Hematopoietic multipotent progenitor cell treated with erythropoietin and hydrocortisone succinate and interleukin-3 and kit ligand, for 15 days (in vitro differentiated cells): Measurements from ENCODE around the gene ALDOB.

Experiments
- DNase-seq: peaks from one replicate; pipeline ENCODE4 v3.0.0-alpha.2; 2015; ENCODE audit warnings: low spot score

The ALDOB gene

DNA sequence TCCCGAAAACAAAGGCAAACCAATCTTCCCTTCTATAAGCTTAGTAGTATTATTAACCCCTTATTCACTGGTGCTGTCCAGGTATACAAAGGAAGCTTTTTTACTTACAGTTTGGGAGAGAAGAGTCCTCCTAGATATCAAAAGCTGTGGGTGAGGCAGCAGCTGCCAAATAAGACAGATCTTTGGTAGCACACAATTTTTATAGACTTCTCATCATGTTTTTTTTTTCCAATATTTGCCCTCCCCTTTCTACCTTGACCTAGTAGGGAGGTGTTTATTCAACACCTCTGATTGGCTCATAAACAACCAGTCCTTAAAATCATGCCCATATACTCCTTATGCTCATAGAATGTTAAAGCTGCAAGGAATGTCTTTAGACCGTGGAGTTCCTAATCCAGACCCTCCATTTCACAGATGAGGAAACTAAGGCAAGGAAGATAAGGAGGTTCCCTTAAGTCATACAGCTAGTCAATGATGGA, at the start of gene ALDOB:
Gene ALDOB, minus strand, starts transcription at position 174 of the 479 bp plus-strand sequence. CDS start 4,887 bp downstream, outside the sequence.
- no peak for DNase-seq

DNA sequence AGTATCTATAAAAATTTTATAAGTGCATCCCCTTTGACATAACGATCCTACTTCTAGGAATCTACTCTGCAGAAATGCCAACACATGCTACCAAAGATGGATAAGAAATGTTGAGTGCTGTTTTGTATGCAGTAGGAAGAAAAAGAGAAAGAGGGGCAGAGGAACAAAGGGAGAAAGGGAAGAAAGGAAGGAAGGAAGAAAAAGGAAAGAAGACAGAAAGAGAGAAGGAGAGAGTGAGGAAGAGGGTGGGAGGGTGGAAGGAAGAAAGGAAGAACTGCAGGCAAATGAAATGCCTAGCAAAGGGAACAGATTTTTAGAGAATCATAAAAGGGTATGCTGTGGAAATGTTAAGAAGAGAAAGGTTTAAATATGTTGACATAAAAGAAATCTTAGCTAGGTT, 48.5 kb upstream of the ALDOB start:
- no peak for DNase-seq

DNA sequence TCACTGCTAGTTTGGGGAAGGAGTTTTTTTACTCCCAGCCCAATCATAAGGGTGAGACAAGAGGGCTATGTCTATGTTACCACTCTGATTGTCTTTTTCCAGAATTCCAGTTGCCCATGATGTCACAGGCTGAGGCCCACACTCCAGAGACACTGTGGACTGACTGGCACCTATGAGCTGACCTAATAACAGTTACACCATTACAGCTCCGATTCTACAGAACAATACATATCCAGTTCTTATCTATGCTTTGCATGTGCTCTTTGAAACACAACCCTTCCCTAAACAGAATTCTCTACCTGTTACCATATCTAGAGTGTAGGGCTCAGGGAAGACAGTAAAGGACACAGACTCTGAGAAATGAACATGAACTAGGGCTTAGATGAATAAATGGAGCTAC, 45.7 kb upstream of the ALDOB start:
- no peak for DNase-seq

DNA sequence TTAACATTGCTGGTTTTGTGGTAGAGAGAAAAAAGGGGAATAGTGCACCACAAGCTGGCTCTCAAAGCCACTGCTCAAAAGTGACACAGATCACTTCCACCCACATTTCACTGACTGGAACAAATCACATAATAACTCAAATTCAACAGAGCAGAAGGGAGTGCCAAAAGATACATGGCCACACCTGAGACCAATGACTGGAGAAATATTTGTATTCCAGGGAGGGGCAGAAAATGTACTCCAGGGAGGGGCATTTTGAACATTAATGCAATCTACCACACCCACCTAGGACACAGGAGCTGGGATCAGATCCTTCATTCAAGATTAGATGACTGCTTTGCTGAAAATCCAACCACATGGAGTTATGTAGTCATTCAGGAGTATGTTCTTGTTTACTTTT, 44.8 kb upstream of the ALDOB start:
- DNase-seq = no peak

DNA sequence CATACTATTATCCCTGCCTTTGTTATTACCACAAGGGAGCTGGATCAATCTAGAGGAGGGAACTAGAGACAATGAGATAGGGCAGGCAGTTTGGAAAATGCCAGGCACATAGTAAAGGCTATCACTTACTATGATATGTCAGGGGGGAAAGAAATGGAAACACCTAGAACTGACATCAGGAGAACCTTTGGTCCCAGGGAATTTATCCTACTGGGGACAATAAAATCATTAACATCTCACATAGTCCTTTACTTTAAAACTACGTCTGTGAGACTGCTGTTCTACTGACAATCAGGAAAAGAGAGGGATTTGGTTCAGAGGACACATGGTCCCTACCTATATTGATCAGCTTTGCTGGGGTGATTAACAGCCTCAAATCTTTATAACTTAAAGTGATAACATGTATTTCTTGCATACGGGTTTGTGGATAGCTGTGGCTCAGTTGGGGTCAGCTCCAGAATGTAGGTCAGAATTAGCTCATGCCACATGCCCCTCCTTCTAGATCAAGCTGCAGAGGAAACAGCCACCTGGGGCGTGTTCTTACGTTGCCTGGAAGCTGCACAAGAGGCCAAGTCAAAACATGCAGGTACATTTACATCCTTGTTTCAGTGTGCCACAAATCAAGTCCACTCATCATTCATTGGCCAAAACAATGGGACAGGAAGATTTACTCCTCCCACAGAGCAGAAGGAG, 43.9 kb upstream of the ALDOB start:
- no peak for DNase-seq

DNA sequence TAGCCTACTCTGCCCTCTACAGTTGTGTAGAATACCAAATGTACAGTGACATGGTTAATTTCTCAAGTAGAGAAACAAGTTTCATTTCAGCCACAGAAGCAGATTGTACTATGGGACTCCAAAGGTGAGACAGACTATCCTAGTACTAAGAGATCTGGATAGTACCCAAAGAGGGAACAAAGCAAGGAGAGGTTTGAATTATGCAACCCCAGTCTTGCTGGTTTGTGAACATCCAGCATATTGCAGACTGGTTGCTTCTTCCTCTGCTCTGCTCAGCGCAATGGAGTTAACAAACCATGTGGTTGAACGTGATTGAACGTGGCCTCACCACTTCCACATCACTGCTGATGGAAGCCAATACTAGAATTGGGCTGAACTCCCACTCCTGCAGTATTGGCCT, 43.3 kb upstream of the ALDOB start:
- DNase-seq = no peak

DNA sequence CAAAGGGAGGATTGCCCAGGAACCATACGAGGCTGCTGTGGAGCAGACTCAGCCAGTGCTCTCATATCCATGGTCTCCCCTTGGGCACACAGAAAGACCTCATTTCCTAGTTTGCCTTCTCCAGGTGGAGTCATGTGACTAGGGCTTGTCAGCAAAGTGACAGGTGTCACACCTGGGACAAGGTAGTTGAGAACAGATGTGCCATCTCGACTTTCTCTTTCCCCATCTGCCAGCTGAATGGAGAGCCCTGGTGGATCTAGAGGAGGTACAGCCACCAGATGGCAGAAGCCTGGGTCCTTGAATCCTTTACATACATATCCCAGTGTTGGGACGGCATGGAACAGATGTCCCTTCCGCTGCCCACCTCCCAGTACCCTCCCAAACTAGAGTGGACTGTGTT, 42.9 kb upstream of the ALDOB start:
- no peak for DNase-seq

DNA sequence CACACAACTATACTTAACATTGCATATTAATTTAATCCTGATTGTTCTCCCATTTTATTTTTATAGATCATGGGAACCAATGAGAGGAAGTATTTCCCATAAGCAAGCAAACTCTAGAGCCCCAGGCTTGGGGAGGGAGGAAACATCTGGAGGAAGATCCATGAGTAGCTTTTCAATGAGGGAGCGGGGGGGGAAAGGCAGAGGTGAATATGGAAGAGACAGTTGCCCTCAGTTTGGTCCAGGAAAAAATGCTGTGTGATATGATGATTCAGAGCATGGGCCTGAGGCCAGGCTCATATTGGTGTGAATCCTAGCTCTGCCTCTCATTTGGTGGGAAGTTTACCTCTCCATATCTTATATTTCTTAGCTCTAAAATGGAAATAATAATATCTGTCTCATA, 42.2 kb upstream of the ALDOB start:
- DNase-seq = no peak

DNA sequence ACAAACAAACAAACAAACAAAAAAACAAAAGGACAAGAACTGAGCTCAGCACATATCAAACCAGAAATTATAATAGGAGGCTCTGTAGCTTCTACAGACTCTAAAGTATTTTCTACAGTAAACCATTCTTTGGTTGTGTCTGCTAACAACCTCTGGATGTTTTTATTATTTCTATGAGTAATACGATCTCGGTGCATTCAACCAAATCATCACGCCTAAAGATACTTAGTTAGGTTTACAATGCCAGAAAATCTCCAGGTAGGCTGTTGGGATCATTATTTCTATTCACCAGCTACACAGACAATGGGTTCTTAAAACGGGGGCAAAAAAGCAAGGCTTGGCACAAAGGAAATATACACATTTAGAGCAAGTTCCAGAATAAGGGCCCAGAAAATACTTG, 41.6 kb upstream of the ALDOB start:
- no peak for DNase-seq

DNA sequence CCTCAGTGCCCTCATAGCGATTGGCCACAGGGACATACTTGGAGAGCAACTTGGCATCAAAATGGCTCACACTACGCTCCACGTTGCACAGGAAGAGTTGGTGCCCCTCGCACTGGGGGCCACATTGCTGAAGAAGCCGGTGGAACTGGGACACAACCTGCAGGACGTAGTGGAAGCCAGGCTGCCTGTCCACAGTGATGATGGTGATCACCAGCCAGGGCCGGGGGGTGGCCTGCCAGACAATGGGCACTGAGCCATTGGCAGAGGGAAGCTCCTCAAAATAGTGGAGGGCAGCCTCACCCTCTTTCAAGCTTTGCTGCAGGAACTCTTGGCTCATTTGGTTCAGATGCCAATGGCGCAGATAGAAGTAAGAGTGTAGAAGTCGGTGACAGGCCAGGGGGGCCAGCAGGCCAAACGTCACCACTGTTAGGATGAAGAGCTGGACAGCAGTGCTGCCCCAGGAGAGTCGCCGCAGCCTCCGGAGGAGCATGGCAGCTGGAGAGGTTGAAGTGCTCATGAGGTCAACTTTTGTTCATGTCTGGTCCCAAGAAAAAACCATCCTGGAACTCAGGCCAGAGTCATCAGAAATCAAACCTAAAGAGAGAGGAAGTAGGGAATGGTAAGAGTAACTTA, 41.1 kb upstream of the ALDOB start:
- no peak for DNase-seq

DNA sequence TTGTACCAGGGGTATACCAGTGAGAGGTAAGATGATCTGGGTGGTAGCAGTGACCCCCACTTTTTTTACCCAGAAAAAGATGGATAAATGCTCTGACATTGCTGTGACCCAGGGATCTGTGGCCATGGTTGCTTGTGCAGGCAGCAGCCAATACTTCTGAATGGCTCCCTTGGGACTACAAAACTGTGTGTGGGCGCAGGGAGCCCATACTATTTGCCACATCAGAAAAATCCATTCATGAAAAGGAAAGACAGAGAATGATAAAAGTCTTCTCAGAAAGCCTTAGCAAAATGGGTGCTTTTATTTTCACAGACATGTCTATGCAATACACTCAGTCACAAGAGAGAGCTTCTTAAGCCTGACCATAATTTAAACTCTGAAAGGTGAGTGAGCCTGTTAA, 37.3 kb upstream of the ALDOB start:
- no peak for DNase-seq

DNA sequence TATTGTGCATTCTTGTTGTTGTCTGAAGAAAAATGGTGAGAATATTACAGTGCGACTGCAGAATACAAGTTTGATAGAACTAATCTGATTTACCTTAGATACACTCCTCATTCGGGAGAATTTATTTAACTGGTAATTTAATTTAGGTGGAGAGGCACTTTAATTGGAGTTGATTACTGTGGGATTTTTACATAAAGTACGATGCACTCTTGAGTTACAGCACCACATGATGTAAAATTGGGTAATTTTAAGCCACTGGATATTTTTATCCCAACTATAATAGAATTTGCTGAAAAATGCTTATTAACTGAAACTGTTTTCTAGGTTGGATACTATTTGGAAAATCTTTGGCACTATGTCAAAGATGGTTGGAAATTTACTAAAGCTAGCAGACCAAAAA, 35.4 kb upstream of the ALDOB start:
- DNase-seq = no peak

DNA sequence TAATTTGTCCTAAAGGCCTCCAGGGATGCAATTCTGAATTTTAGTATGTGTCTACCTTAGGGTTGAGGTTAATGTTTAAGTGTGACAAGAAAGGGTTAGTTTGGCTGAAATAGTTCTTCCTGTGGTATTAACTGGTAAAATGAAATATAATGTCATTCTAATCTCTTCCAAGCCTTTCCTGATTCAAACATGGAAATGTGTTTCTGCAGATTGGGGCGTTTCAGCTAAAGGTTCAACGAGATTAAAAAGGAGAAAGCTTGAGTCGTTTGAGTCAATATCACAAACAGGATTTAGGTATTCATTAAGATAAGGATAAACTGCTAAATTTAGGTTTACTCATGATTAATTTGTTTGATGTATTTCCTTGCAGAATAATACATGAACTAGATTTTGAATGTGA, 34.4 kb upstream of the ALDOB start:
- DNase-seq = no peak

DNA sequence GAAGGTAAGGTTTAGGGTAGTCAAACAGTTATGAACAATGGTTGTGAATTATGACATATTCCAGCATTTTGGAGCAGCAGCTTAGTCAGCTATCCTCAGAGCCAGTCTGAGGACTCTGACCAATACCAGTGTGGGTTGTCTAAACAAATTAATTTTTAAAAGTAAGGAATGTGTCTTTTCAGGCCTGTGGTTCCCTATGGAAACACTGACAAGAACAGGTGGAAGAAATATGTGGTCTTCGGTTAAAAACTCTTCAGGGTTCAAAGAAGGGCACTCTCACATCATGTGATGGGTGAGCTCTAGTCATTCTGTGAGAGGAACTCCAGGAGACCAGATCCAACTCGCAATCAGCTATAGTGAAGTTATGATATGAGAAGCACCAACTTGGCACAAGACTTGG, 33.5 kb upstream of the ALDOB start:
- DNase-seq = no peak

DNA sequence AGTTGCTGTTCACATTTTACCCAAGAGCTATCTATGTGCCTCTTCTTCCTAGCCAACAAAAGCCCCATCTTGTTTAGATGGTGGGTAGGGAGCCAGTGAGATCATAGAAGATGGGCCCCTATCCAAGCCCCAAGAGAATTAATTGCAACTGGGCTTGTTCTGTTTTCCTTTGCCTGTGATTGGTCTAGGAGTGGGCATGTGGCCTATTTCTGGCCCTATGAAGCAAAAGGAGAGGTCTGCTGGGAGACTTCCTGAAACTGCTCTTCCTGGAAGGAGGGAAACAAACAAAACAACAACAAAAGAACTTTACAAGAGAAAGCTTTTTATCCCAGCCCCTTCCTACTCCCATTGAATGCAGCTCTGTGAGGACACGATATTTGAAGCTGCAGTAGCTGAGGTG, 32.5 kb upstream of the ALDOB start:
- DNase-seq = no peak

DNA sequence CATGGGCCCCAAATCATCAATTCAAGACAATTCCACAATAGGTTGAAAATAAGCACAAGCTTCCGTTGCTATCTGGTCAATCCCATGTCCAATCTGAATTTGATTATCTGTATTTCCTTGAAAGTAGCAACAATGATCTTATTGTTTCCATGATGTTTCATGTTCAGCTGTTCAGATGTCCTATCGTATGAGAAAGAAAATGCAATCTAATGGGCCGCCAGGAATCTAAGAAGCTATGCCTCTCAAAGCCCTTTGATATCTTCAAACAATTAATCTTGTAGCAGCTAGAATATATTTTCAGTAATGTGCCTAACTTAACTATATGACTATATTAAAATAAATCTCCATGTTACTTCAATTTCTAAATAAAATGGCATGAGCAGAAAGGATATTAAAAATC, 32.1 kb upstream of the ALDOB start:
- no peak for DNase-seq

DNA sequence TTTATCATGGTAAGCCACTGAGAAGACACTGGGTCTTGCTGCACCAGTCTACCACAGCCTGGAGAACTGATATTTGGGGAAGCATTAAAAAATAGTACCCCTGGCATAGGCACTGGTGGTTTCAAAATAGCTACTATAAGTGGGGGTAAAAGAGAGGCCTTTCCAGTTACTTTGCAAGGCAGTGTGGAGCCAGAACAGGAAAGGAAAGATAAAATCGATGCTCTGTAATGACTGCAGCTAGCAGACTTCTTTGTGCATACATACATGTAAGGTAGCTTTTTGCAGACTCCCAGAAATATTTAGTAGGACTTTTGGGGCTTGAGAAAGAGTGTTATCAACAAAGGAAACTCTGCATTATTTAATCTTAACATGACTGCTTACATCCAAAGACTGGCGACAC, 31.3 kb upstream of the ALDOB start:
- DNase-seq = no peak

DNA sequence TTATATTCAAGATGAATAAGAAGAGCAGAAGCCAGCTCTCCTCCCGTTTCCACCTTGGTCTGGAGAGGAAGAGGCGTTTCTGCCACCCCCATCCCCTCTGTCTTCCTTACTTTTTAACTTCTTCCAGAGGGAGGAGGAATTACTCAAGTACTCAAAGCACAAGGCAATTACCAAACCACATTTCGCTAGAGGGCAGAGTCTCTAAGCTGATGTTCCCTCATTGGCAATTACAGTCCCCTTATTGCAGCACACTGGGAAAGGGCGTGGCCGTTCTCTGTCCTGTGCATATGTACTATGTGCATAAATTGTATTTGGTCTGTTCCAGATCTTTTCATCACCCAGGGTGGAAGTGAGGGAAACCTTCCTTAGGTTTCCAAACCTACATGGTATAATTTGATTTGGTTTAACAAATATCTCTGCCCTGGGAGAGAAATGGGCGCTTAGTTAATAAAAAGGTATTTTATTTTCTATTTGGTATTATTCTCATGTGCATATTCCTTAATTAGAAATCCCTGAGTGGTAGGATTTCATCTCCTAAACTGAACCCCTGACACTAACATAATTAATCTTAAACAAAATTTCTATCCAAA, 29.8 kb upstream of the ALDOB start:
- peak; percentile 37 for DNase-seq

DNA sequence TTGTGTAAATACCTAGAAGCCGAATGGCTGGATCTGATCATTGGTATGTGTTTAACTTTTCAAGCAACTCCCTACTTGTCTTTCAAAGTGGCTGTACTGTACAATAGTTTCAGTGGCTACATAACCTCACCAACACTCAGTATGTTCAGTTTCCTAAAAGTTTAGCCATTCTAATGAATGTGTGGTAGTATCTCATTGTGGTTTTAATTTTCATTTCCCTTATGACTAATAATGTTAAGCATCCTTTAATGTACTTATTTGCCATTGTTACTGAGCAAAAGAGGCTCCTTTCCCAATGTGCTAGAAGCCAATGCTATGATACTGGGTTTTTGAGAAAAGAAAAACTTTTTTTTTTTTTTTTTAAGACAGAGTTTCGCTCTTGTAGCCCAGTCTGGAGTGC, 27.8 kb upstream of the ALDOB start:
- no peak for DNase-seq

DNA sequence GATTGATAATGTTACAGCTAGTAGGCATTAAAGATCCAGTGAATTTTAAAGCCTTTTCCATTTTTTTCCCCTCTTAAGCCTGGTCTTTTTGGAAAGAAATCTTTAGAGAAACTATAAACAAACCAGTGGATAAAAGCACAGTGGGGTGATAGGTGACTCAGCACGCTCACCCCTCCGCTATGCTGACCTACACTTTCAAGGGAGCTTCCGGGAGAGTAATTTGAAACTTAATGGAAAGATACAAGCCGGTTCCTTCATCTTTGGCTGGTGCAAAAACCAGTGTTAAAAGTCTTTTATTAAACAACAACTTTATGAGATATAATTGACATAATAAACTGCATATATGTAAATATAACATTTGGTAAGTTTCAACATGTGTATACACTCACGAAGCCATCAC, 27.0 kb upstream of the ALDOB start:
- DNase-seq = no peak

DNA sequence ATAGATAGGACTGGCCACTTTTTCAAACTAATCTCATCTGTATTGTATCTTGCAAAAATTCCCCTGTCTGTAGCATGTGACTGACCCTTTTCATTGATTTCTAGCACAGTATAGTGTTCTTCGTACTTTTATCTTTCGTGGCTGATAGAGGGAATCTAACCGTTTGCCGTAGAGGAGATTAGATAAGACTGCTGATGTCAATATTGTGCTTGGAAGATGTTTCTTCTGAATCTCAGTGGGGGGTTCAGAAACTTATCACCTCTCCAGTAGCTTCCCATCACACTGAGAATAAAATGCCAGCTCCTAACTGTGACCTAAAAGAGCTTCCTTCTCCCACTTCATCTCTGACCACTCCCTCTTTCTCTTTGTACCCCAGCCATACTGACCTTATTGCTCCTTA, 25.4 kb upstream of the ALDOB start:
- DNase-seq = no peak

DNA sequence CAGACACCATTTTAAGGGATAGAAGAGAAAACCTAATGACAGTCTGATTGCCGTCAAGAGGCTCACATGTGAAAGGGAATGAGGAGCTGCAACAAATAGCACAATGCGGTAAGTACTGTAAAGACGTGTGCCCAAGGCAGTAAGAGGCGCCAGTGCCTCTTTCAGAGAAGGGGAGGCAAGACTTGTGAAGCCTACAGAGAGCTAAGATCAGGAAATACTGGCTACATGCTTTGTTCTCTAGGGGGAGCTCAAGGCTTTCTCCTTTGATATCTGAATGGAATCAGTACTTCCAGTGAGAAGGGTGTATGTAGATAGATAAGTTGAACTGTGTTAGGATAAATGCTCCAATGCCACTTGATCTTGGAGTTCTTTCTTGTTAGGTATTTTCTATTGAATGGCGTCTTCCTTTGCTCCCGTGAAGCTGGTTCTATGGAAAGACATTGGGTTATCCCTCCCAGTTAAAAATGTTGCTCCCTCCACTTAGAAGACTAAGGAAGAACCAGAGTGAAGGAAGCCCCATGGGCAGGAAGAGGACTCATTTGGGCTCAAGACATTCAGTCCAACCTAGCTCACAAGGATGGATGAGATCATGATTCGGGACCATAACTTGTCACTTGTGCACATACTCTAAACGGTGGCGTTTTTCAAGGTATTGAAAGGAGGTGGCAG, 23.5 kb upstream of the ALDOB start:
- DNase-seq = peak; percentile 55

DNA sequence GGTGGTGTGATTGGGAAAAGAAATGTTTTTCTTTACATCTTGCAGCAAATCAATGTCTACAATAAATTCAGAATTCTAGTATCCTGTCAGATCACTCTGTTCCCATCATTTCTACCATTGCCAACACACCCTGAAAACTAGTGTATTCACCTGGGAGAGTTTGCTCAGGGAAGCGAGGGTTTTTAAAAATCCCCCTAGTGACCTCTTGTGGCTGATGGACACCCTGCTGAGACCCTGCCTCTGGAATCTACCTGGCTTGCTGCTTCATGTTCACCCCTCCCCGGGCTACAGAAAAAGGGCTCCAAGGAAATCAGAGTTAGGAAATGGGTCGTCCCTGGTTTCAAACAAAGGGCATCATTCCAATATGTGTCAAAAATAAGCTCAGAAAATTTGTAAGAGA, 21.4 kb upstream of the ALDOB start:
- no peak for DNase-seq
